Astrocyte (in vitro differentiated cells and primary cell): ENCODE data around the gene PICALM. TPM values are rescaled to one million over a fixed set of nuclear protein-coding genes. Genes with fewer than 3 reads are reported as not detected.

Experiments used
- DNase-seq: peaks from one replicate; pipeline ENCODE4 v3.0.0-alpha.2; 2010; ENCODE audit warnings: low read depth
- FAIRE-seq: peaks from 2 replicates; lab custom pipeline; 2011; peaks lifted over from hg19 to GRCh38; lab: Jason Lieb, UNC
- H2AFZ ChIP-seq: 2 replicates; pipeline ENCODE4 v1.6.0; 2012; ENCODE audit warnings: low read depth, low read length, inconsistent platforms
- H3K27ac ChIP-seq: 2 replicates; pipeline ENCODE4 v1.5.1; 2011; ENCODE audit warnings: low read depth, low read length, inconsistent platforms
- H3K27me3 ChIP-seq: 2 replicates; pipeline ENCODE4 v1.6.0; 2011; ENCODE audit warnings: low read length, inconsistent platforms; ENCODE audit not compliant: insufficient read depth
- H3K36me3 ChIP-seq: 2 replicates; pipeline ENCODE4 v1.5.1; 2011; ENCODE audit warnings: low read length, inconsistent platforms; ENCODE audit not compliant: insufficient read depth
- H3K4me1 ChIP-seq: 2 replicates; pipeline ENCODE4 v1.5.1; 2011; ENCODE audit warnings: low read length, inconsistent platforms; ENCODE audit not compliant: insufficient read depth
- H3K4me2 ChIP-seq: 2 replicates; pipeline ENCODE4 v1.6.0; 2012; ENCODE audit warnings: low read length, inconsistent platforms
- H3K4me3 ChIP-seq: 2 replicates; pipeline ENCODE4 v1.5.1; 2011; ENCODE audit warnings: low read depth, mild to moderate bottlenecking, low read length, inconsistent platforms; ENCODE audit not compliant: insufficient read depth
- H3K79me2 ChIP-seq: 2 replicates; pipeline ENCODE4 v1.6.0; 2012; ENCODE audit warnings: mild to moderate bottlenecking, low read length, inconsistent platforms; ENCODE audit not compliant: insufficient read depth
- H3K9ac ChIP-seq: 2 replicates; pipeline ENCODE4 v1.6.0; 2012; ENCODE audit warnings: mild to moderate bottlenecking, low read length, inconsistent platforms
- H3K9me3 ChIP-seq: 2 replicates; pipeline ENCODE4 v1.5.1; 2012; ENCODE audit warnings: low read depth, mild to moderate bottlenecking, low read length, inconsistent platforms; ENCODE audit not compliant: insufficient read depth
- H4K20me1 ChIP-seq: 2 replicates; pipeline ENCODE4 v1.6.0; 2012; ENCODE audit warnings: low read length, inconsistent platforms; ENCODE audit not compliant: insufficient read depth
- H3K27ac Mint-ChIP-seq: one replicate; pipeline ENCODE4 v1.8.0; 2021; ENCODE audit warnings: mild to moderate bottlenecking, mixed read lengths; ENCODE audit not compliant: unreplicated experiment
- H3K27me3 Mint-ChIP-seq: one replicate; pipeline ENCODE4 v1.8.0; 2021; ENCODE audit warnings: low read depth, mixed read lengths; ENCODE audit not compliant: unreplicated experiment
- H3K36me3 Mint-ChIP-seq: one replicate; pipeline ENCODE4 v1.8.0; 2021; ENCODE audit warnings: low read depth, mixed read lengths; ENCODE audit not compliant: unreplicated experiment
- H3K4me1 Mint-ChIP-seq: one replicate; pipeline ENCODE4 v1.8.0; 2021; ENCODE audit warnings: low read depth, mixed read lengths; ENCODE audit not compliant: unreplicated experiment
- H3K4me3 Mint-ChIP-seq: one replicate; pipeline ENCODE4 v1.8.0; 2021; ENCODE audit warnings: mild to moderate bottlenecking, moderate library complexity, mixed read lengths; ENCODE audit not compliant: unreplicated experiment
- H3K9me3 Mint-ChIP-seq: one replicate; pipeline ENCODE4 v1.8.0; 2021; ENCODE audit warnings: mild to moderate bottlenecking, mixed read lengths; ENCODE audit not compliant: unreplicated experiment
- CTCF ChIP-seq: IDR thresholded peaks from 2 replicates; pipeline ENCODE4 v1.5.1; 2011; ENCODE audit warnings: low read depth, mild to moderate bottlenecking, inconsistent platforms, low read length, moderate library complexity; ENCODE audit not compliant: insufficient read depth
- EZH2 ChIP-seq: IDR thresholded peaks from 2 replicates; pipeline ENCODE4 v1.6.1; 2012; ENCODE audit warnings: mild to moderate bottlenecking, low read length, inconsistent platforms; ENCODE audit not compliant: insufficient read depth
- total RNA-seq: library from RNA; stranded (reverse); gene quantifications from 2 replicates; pipeline ENCODE4 v1.2.1, GENCODE V29; 2021

Gene PICALM
- total RNA-seq, 1 donor from 2014 or later = 260 TPM

GRCh38 chr11:86103808-86104207 is 34.9 kb upstream of the PICALM start:
- H3K27ac Mint-ChIP-seq = no peak overlapping the region
- Histone ChIP-seq H3K27me3 (no peaks in the 10 kb centered on the region), H3K27ac (no peak overlapping the region), H3K4me1 (peaks cover 13% of the 10 kb centered on the region), H3K4me2 (no peak overlapping the region), H2AFZ (no peak overlapping the region), H3K9ac (no peak overlapping the region), H4K20me1 (no peaks in the 10 kb centered on the region), H3K36me3 (no peaks in the 10 kb centered on the region), H3K4me3 (no peak overlapping the region), H3K79me2 (no peaks in the 10 kb centered on the region), H3K9me3 (no peaks in the 10 kb centered on the region)
- FAIRE-seq (no peak), DNase-seq (peak; percentile 44)
- TF ChIP-seq CTCF = no peak
- TF ChIP-seq EZH2 = no peak
- no peaks in the 10 kb centered on the region for H3K9me3 Mint-ChIP-seq
- H3K36me3 Mint-ChIP-seq = no peaks in the 10 kb centered on the region
- H3K27me3 Mint-ChIP-seq = no peaks in the 10 kb centered on the region
- H3K4me1 Mint-ChIP-seq = peaks cover 3% of the 10 kb centered on the region
- no peak overlapping the region for H3K4me3 Mint-ChIP-seq

- Mint-ChIP-seq H3K36me3 (no peaks in the 10 kb centered on the region), H3K27ac (no peak overlapping the region), H3K9me3 (no peaks in the 10 kb centered on the region), H3K27me3 (no peaks in the 10 kb centered on the region), H3K4me1 (no peaks in the 10 kb centered on the region), H3K4me3 (no peak overlapping the region)
- H3K9ac ChIP-seq = no peak overlapping the region
- H3K4me1 ChIP-seq = peaks cover 13% of the 10 kb centered on the region
- TF ChIP-seq EZH2 = no peak
- no peak for TF ChIP-seq CTCF
- no peak overlapping the region for H3K4me3 ChIP-seq
- H3K79me2 ChIP-seq = no peaks in the 10 kb centered on the region
- peak overlapping the region; percentile 1 for H3K27ac ChIP-seq
- H3K36me3 ChIP-seq = no peaks in the 10 kb centered on the region
- H3K27me3 ChIP-seq = no peaks in the 10 kb centered on the region
- peak; percentile 63 for DNase-seq
- no peaks in the 10 kb centered on the region for H3K9me3 ChIP-seq
- no peaks in the 10 kb centered on the region for H4K20me1 ChIP-seq
- no peak overlapping the region for H2AFZ ChIP-seq
- H3K4me2 ChIP-seq = peak overlapping the region; percentile 36
- no peak for FAIRE-seq
Observed at GRCh38 chr11:86101941-86102407, 33.1 kb upstream of the PICALM start.

GRCh38 chr11:86101493-86101892 is 32.6 kb upstream of the PICALM start:
- peaks cover 13% of the 10 kb centered on the region for H3K4me1 ChIP-seq
- peak overlapping the region; percentile 36 for H3K4me2 ChIP-seq
- no peak for FAIRE-seq
- H3K9ac ChIP-seq = no peak overlapping the region
- no peaks in the 10 kb centered on the region for H3K36me3 ChIP-seq
- no peak overlapping the region for H3K27ac ChIP-seq
- H3K9me3 ChIP-seq = no peaks in the 10 kb centered on the region
- no peaks in the 10 kb centered on the region for H3K27me3 ChIP-seq
- Mint-ChIP-seq H3K27ac (no peak overlapping the region), H3K9me3 (no peaks in the 10 kb centered on the region), H3K36me3 (no peaks in the 10 kb centered on the region), H3K27me3 (no peaks in the 10 kb centered on the region), H3K4me3 (no peak overlapping the region), H3K4me1 (no peaks in the 10 kb centered on the region)
- TF ChIP-seq CTCF = no peak
- no peak for TF ChIP-seq EZH2
- no peaks in the 10 kb centered on the region for H4K20me1 ChIP-seq
- peak; percentile 80 for DNase-seq
- no peak overlapping the region for H2AFZ ChIP-seq
- no peak overlapping the region for H3K4me3 ChIP-seq
- H3K79me2 ChIP-seq = no peaks in the 10 kb centered on the region
